Stomach (tissue), 4 donors: Measurements from ENCODE around the gene RAB7B.

Experiments used
- EP300 ChIP-seq: sonication (generic); formaldehyde crosslinking; IDR thresholded peaks from one replicate; pipeline ENCODE4 v1.6.1; 2017; ENCODE audit warnings: antibody characterized with exemption
- POLR2A ChIP-seq, 4 donors: fragments of 450-650 bp; IDR thresholded peaks; one replicate each; pipeline ENCODE4 v1.6.1; 2016; ENCODE audit warnings: antibody characterized with exemption in 4 of 4, control low read depth in 2 of 4, mild to moderate bottlenecking in 1 of 4, moderate library complexity in 1 of 4
- POLR2AphosphoS5 ChIP-seq, 3 donors: sonication (generic); formaldehyde crosslinking; IDR thresholded peaks; one replicate each; pipeline ENCODE4 v1.6.1; 2016; ENCODE audit warnings: antibody characterized with exemption in 3 of 3
- TF ChIP-seq, protein P1 (sequence below), 7 experiments: fragments of 450-650 bp in 4 of 7; fragments of 200-600 bp in 3 of 7; sonication (generic) in 3 of 7; IDR thresholded peaks; one replicate each; pipeline ENCODE4 v1.5.1; 2016 to 2019; ENCODE audit warnings: antibody characterized with exemption in 7 of 7, control low read depth in 2 of 7, mild to moderate bottlenecking in 1 of 7

GRCh38 chr1:205928317-205928716, 74.9 kb downstream of the RAB7B start:
- no peak for TF ChIP-seq POLR2AphosphoS5 (IDR thresholded peaks at IDR 0.05)
- TF ChIP-seq, protein P1, sequence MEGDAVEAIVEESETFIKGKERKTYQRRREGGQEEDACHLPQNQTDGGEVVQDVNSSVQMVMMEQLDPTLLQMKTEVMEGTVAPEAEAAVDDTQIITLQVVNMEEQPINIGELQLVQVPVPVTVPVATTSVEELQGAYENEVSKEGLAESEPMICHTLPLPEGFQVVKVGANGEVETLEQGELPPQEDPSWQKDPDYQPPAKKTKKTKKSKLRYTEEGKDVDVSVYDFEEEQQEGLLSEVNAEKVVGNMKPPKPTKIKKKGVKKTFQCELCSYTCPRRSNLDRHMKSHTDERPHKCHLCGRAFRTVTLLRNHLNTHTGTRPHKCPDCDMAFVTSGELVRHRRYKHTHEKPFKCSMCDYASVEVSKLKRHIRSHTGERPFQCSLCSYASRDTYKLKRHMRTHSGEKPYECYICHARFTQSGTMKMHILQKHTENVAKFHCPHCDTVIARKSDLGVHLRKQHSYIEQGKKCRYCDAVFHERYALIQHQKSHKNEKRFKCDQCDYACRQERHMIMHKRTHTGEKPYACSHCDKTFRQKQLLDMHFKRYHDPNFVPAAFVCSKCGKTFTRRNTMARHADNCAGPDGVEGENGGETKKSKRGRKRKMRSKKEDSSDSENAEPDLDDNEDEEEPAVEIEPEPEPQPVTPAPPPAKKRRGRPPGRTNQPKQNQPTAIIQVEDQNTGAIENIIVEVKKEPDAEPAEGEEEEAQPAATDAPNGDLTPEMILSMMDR (IDR thresholded peaks at IDR 0.05) = no peak
- no peak for TF ChIP-seq EP300
- TF ChIP-seq POLR2A (IDR thresholded peaks at IDR 0.05) = no peak
